Memory B cell (primary cell): Measurements from ENCODE around the gene RASL11A.
"Not testable (repeated sequence)": the region's sequence is repeated elsewhere in the genome, so short reads cannot be mapped to it uniquely, and the experiment has no call there.

Experiments used
- ATAC-seq: fragments of 150-1000 bp; cut with Tn5 transposase; 2 replicates; pipeline ENCODE4 v1.10.0; 2021; ENCODE audit warnings: low read depth, mild to moderate bottlenecking, moderate library complexity
- DNase-seq, 2 donors: peaks; one replicate each; pipeline ENCODE4 v3.0.0; 2022; ENCODE audit warnings: low spot score in 2 of 2
- H3K27ac Mint-ChIP-seq: one replicate; pipeline ENCODE4 v1.8.0; 2022; ENCODE audit warnings: mild to moderate bottlenecking, moderate library complexity, mixed read lengths
- H3K27me3 Mint-ChIP-seq: one replicate; pipeline ENCODE4 v1.8.0; 2022; ENCODE audit warnings: mixed read lengths
- H3K36me3 Mint-ChIP-seq: one replicate; pipeline ENCODE4 v1.8.0; 2022; ENCODE audit warnings: mild to moderate bottlenecking, mixed read lengths
- H3K4me1 Mint-ChIP-seq: one replicate; pipeline ENCODE4 v1.8.0; 2022; ENCODE audit warnings: mixed read lengths
- H3K4me3 Mint-ChIP-seq: one replicate; pipeline ENCODE4 v1.8.0; 2022; ENCODE audit warnings: mild to moderate bottlenecking, moderate library complexity, mixed read lengths
- H3K9me3 Mint-ChIP-seq: one replicate; pipeline ENCODE4 v1.8.0; 2022; ENCODE audit warnings: mixed read lengths

Gene RASL11A

GRCh38 chr13:27298849-27299248 is 28.2 kb downstream of the RASL11A start:
- ATAC-seq (no peak), DNase-seq (no peak)
- Mint-ChIP-seq H3K36me3 (no peaks in the 10 kb centered on the region), H3K27me3 (peaks cover 2% of the 10 kb centered on the region), H3K4me3 (no peak overlapping the region), H3K27ac (no peak overlapping the region), H3K9me3 (no peaks in the 10 kb centered on the region), H3K4me1 (peaks cover 10% of the 10 kb centered on the region)

GRCh38 chr13:27300406-27300805 is 29.8 kb downstream of the RASL11A start:
- H3K36me3 Mint-ChIP-seq, H3K27ac Mint-ChIP-seq, DNase-seq, H3K27me3 Mint-ChIP-seq, ATAC-seq, H3K4me1 Mint-ChIP-seq, H3K9me3 Mint-ChIP-seq, H3K4me3 Mint-ChIP-seq: not testable (repeated sequence)

GRCh38 chr13:27300941-27301586 is 30.4 kb downstream of the RASL11A start:
- H3K4me3 Mint-ChIP-seq, result no peak overlapping the region
- no peak for ATAC-seq
- no peaks in the 10 kb centered on the region for H3K9me3 Mint-ChIP-seq
- H3K27me3 Mint-ChIP-seq, result peaks cover 2% of the 10 kb centered on the region
- DNase-seq, result no peak
- H3K27ac Mint-ChIP-seq, result no peak overlapping the region
- H3K4me1 Mint-ChIP-seq, result peaks cover 3% of the 10 kb centered on the region
- no peaks in the 10 kb centered on the region for H3K36me3 Mint-ChIP-seq

- Mint-ChIP-seq H3K4me1 (peaks cover 10% of the 10 kb centered on the region), H3K9me3 (no peaks in the 10 kb centered on the region), H3K27ac (no peak overlapping the region), H3K27me3 (peaks cover 2% of the 10 kb centered on the region), H3K4me3 (no peak overlapping the region), H3K36me3 (no peaks in the 10 kb centered on the region)
- no peak for DNase-seq
- no peak for ATAC-seq
Observed at GRCh38 chr13:27302643-27303262, 32.1 kb downstream of the RASL11A start.

GRCh38 chr13:27304099-27304498 is 33.5 kb downstream of the RASL11A start:
- no peaks in the 10 kb centered on the region for H3K36me3 Mint-ChIP-seq
- H3K4me1 Mint-ChIP-seq, result peaks cover 10% of the 10 kb centered on the region
- no peak for DNase-seq
- no peak for ATAC-seq
- H3K9me3 Mint-ChIP-seq, result no peaks in the 10 kb centered on the region
- H3K27ac Mint-ChIP-seq, result no peak overlapping the region
- no peak overlapping the region for H3K4me3 Mint-ChIP-seq
- no peaks in the 10 kb centered on the region for H3K27me3 Mint-ChIP-seq

GRCh38 chr13:27304611-27305010 is 34.0 kb downstream of the RASL11A start:
- H3K9me3 Mint-ChIP-seq, result no peaks in the 10 kb centered on the region
- H3K27ac Mint-ChIP-seq, result no peak overlapping the region
- ATAC-seq (no peak), DNase-seq (no peak)
- no peak overlapping the region for H3K4me3 Mint-ChIP-seq
- H3K27me3 Mint-ChIP-seq, result no peaks in the 10 kb centered on the region
- H3K4me1 Mint-ChIP-seq, result peaks cover 13% of the 10 kb centered on the region
- H3K36me3 Mint-ChIP-seq, result no peaks in the 10 kb centered on the region

GRCh38 chr13:27306364-27306763 is 35.7 kb downstream of the RASL11A start:
- no peak for ATAC-seq
- Mint-ChIP-seq H3K27ac (peak overlapping the region; percentile 21), H3K27me3 (no peaks in the 10 kb centered on the region), H3K4me3 (peak overlapping the region; percentile 18), H3K9me3 (no peaks in the 10 kb centered on the region), H3K36me3 (no peaks in the 10 kb centered on the region), H3K4me1 (peaks cover 13% of the 10 kb centered on the region)
- DNase-seq, result no peak

- no peak for DNase-seq
- Mint-ChIP-seq H3K4me1 (peaks cover 13% of the 10 kb centered on the region), H3K27me3 (peaks cover 3% of the 10 kb centered on the region), H3K36me3 (no peaks in the 10 kb centered on the region), H3K27ac (no peak overlapping the region), H3K9me3 (no peaks in the 10 kb centered on the region), H3K4me3 (no peak overlapping the region)
- ATAC-seq, result no peak
Observed at GRCh38 chr13:27308941-27309340, 38.3 kb downstream of the RASL11A start.

GRCh38 chr13:27309401-27309958 is 38.9 kb downstream of the RASL11A start:
- Mint-ChIP-seq H3K4me1 (peaks cover 13% of the 10 kb centered on the region), H3K9me3 (no peaks in the 10 kb centered on the region), H3K4me3 (no peak overlapping the region), H3K27ac (no peak overlapping the region), H3K36me3 (no peaks in the 10 kb centered on the region), H3K27me3 (peaks cover 3% of the 10 kb centered on the region)
- ATAC-seq, result no peak
- DNase-seq, result no peak

GRCh38 chr13:27309967-27310598 is 39.5 kb downstream of the RASL11A start:
- Mint-ChIP-seq H3K4me1 (peaks cover 13% of the 10 kb centered on the region), H3K27ac (no peak overlapping the region), H3K27me3 (peaks cover 3% of the 10 kb centered on the region), H3K4me3 (no peak overlapping the region), H3K36me3 (no peaks in the 10 kb centered on the region), H3K9me3 (no peaks in the 10 kb centered on the region)
- DNase-seq, result no peak
- ATAC-seq, result no peak

GRCh38 chr13:27310946-27311345 is 40.3 kb downstream of the RASL11A start:
- DNase-seq (no peak), ATAC-seq (no peak)
- Mint-ChIP-seq H3K9me3 (no peaks in the 10 kb centered on the region), H3K27me3 (peaks cover 3% of the 10 kb centered on the region), H3K27ac (no peak overlapping the region), H3K4me1 (peaks cover 11% of the 10 kb centered on the region), H3K4me3 (no peak overlapping the region), H3K36me3 (no peaks in the 10 kb centered on the region)

- H3K4me3 Mint-ChIP-seq, result no peak overlapping the region
Observed at GRCh38 chr13:27311518-27312210, 41.0 kb downstream of the RASL11A start.

GRCh38 chr13:27313770-27314169 is 43.1 kb downstream of the RASL11A start:
- Mint-ChIP-seq H3K27ac (no peak overlapping the region), H3K4me3 (no peak overlapping the region), H3K36me3 (no peaks in the 10 kb centered on the region), H3K9me3 (no peaks in the 10 kb centered on the region), H3K4me1 (peaks cover 3% of the 10 kb centered on the region), H3K27me3 (peaks cover 11% of the 10 kb centered on the region)
- ATAC-seq, result no peak
- no peak for DNase-seq

More at GRCh38 chr13:27311518-27312210, 41.0 kb downstream of the RASL11A start:
- Mint-ChIP-seq H3K4me1 (peaks cover 5% of the 10 kb centered on the region), H3K36me3 (no peaks in the 10 kb centered on the region), H3K9me3 (no peaks in the 10 kb centered on the region), H3K27ac (no peak overlapping the region), H3K27me3 (peaks cover 8% of the 10 kb centered on the region)
- no peak for DNase-seq
- no peak for ATAC-seq

- H3K27ac Mint-ChIP-seq, result no peak overlapping the region
- H3K4me3 Mint-ChIP-seq, result no peak overlapping the region
- ATAC-seq, result no peak
- peaks cover 3% of the 10 kb centered on the region for H3K4me1 Mint-ChIP-seq
- DNase-seq, result no peak
- H3K27me3 Mint-ChIP-seq, result peaks cover 18% of the 10 kb centered on the region
- H3K9me3 Mint-ChIP-seq, result no peaks in the 10 kb centered on the region
- H3K36me3 Mint-ChIP-seq, result no peaks in the 10 kb centered on the region
Observed at GRCh38 chr13:27319404-27319803, 48.8 kb downstream of the RASL11A start.
